Sigmoid colon (tissue), 7 donors: Measurements from ENCODE around the gene WFIKKN1. TPM values are rescaled to one million over a fixed set of nuclear protein-coding genes. Genes with fewer than 3 reads are reported as not detected.

Experiments
- DNase-seq: peaks from one replicate; pipeline ENCODE4 v3.0.0-alpha.2; 2019
- H3K27ac ChIP-seq, 4 donors: fragments of 200-600 bp; sonication (generic); one replicate each; pipeline ENCODE4 v1.5.1; 2016 to 2019; ENCODE audit warnings: mild to moderate bottlenecking in 1 of 4
- H3K27me3 ChIP-seq, 3 donors: fragments of 200-600 bp; sonication (generic); one replicate each; pipeline ENCODE4 v1.5.1; 2019; ENCODE audit warnings: mild to moderate bottlenecking in 1 of 3
- H3K36me3 ChIP-seq, 4 donors: fragments of 200-600 bp; sonication (generic); one replicate each; pipeline ENCODE4 v1.5.1; 2016 to 2019
- H3K4me1 ChIP-seq, 4 donors: fragments of 200-600 bp; sonication (generic); one replicate each; pipeline ENCODE4 v1.5.1; 2017 to 2019
- H3K4me3 ChIP-seq, 4 donors: fragments of 200-600 bp; sonication (generic); one replicate each; pipeline ENCODE4 v1.5.1; 2017 to 2019; ENCODE audit warnings: mild to moderate bottlenecking in 2 of 4, moderate library complexity in 1 of 4
- H3K9me3 ChIP-seq, 4 donors: fragments of 200-600 bp in 3 of 4; sonication (generic) in 3 of 4; one replicate each; pipeline versions ENCODE4 v1.5.1 to v1.6.1; 2013 to 2019
- CTCF ChIP-seq, 4 experiments: fragments of 450-650 bp in 3 of 4; fragments of 200-600 bp in 1 of 4; IDR thresholded peaks; one replicate each; pipeline ENCODE4 v1.5.1; 2016 to 2019; ENCODE audit warnings: antibody characterized with exemption in 4 of 4, mild to moderate bottlenecking in 3 of 4, moderate library complexity in 2 of 4
- EP300 ChIP-seq, 4 donors: sonication (generic); formaldehyde crosslinking; IDR thresholded peaks; one replicate each; pipeline ENCODE4 v1.6.1; 2017; ENCODE audit warnings: antibody characterized with exemption in 4 of 4
- POLR2A ChIP-seq, 2 donors: fragments of 450-650 bp; IDR thresholded peaks; one replicate each; pipeline ENCODE4 v1.6.1; 2016; ENCODE audit warnings: antibody characterized with exemption in 2 of 2, mild to moderate bottlenecking in 2 of 2, moderate library complexity in 2 of 2
- POLR2AphosphoS5 ChIP-seq, 4 donors: sonication (generic); formaldehyde crosslinking; IDR thresholded peaks; one replicate each; pipeline ENCODE4 v1.6.1; 2017; ENCODE audit warnings: antibody characterized with exemption in 4 of 4
- WGBS, 2 donors: extraction: QIAGEN DNeasy Blood & Tissue Kit; methylation state at CpG; one replicate each; pipeline ENCODE4 v1.1.7; 2013; 5-methylcytosine and 5-hydroxymethylcytosine counted together
- intact Hi-C: fragments of 100-400 bp; cut with DNase I; formaldehyde crosslinking; loops from one replicate; pipeline ENCODE4 v1.15.1; 2023
- polyA plus RNA-seq, 3 donors: library from polyadenylated mRNA; stranded (reverse); fragments of 200-250 nt; gene quantifications; one replicate each; pipeline ENCODE4 v1.2.3, GENCODE V29; 2013
- total RNA-seq, 4 donors: library from RNA; depleted of rRNA; stranded (reverse); fragments of >200 nt; gene quantifications; one replicate each; pipeline ENCODE4 v1.1.0, GENCODE V29; 2016
- donor health status: healthy with polysubstance abuse.
- donor health status: Bipolar disorder and iron deficiency.
- donor health status: healthy.

The WFIKKN1 gene
- total and polyA plus RNA-seq, 7 donors, result 0.27 to 1.4 (median 0.49) TPM

- intact Hi-C loops, result no loop called here
- 49 to 74% methylated on average over 38 of the region's 38 CpGs for WGBS, 2 donors
- no peaks in the 10 kb centered on the region for H3K9me3 ChIP-seq
Measured at GRCh38 chr16:583815-584591, 46.8 kb upstream of the WFIKKN1 start.

GRCh38 chr16:585351-585750 is 45.4 kb upstream of the WFIKKN1 start:
- Histone ChIP-seq H3K36me3 (peaks cover 0 to 3% (median 0%) of the 10 kb centered on the region in 4 donors), H3K27ac (no peak overlapping the region), H3K27me3 (peaks cover 0 to 7% (median 3%) of the 10 kb centered on the region in 3 donors), H3K9me3 (no peaks in the 10 kb centered on the region), H3K4me3 (no peak overlapping the region), H3K4me1 (peaks cover 0 to 23% (median 13%) of the 10 kb centered on the region in 4 donors)
- DNase-seq, result no peak
- TF ChIP-seq CTCF (IDR thresholded peaks at IDR 0.05) (no peak), POLR2AphosphoS5 (IDR thresholded peaks at IDR 0.05) (peak in 1 of 4 donors; percentile 32)
- WGBS, 2 donors, result 9 to 25% methylated on average over 10 of the region's 10 CpGs
- intact Hi-C loops, result no loop called here

More at GRCh38 chr16:583815-584591, 46.8 kb upstream of the WFIKKN1 start:
- Histone ChIP-seq H3K27me3 (peaks cover 0 to 7% (median 3%) of the 10 kb centered on the region in 3 donors), H3K4me3 (no peak overlapping the region), H3K4me1 (peaks cover 0 to 21% (median 16%) of the 10 kb centered on the region in 4 donors), H3K27ac (no peak overlapping the region), H3K36me3 (peaks cover 0 to 3% (median 0%) of the 10 kb centered on the region in 4 donors)
- DNase-seq, result no peak
- TF ChIP-seq POLR2A (IDR thresholded peaks at IDR 0.05) (no peak), CTCF (IDR thresholded peaks at IDR 0.05) (no peak), POLR2AphosphoS5 (IDR thresholded peaks at IDR 0.05) (no peak), EP300 (IDR thresholded peaks at IDR 0.05) (no peak)

GRCh38 chr16:586047-586644 is 44.6 kb upstream of the WFIKKN1 start:
- peaks cover 0 to 31% (median 20%) of the 10 kb centered on the region in 4 donors for H3K4me1 ChIP-seq
- intact Hi-C loops, result no loop called here
- 30 to 61% methylated on average over 16 of the region's 16 CpGs for WGBS, 2 donors
- H3K4me3 ChIP-seq, result no peak overlapping the region
- no peak for DNase-seq
- H3K36me3 ChIP-seq, result no peaks in the 10 kb centered on the region
- no peak overlapping the region for H3K27ac ChIP-seq
- TF ChIP-seq POLR2AphosphoS5 (IDR thresholded peaks at IDR 0.05), result no peak
- no peak for TF ChIP-seq CTCF (IDR thresholded peaks at IDR 0.05)
- TF ChIP-seq EP300 (IDR thresholded peaks at IDR 0.05), result no peak
- TF ChIP-seq POLR2A (IDR thresholded peaks at IDR 0.05), result no peak
- H3K27me3 ChIP-seq, result peaks cover 0 to 7% (median 3%) of the 10 kb centered on the region in 3 donors
- no peaks in the 10 kb centered on the region for H3K9me3 ChIP-seq

- no peak for DNase-seq
- TF ChIP-seq POLR2A (IDR thresholded peaks at IDR 0.05) (no peak), EP300 (IDR thresholded peaks at IDR 0.05) (no peak), CTCF (IDR thresholded peaks at IDR 0.05) (no peak), POLR2AphosphoS5 (IDR thresholded peaks at IDR 0.05) (peak in 1 of 4 donors; percentile 6)
- intact Hi-C loops, result no loop called here
- H3K27me3 ChIP-seq, result peaks cover 0 to 7% (median 3%) of the 10 kb centered on the region in 3 donors
- H3K27ac ChIP-seq, result no peak overlapping the region
- 77 to 84% methylated on average over 14 of the region's 14 CpGs for WGBS, 2 donors
- no peaks in the 10 kb centered on the region for H3K9me3 ChIP-seq
- no peak overlapping the region for H3K4me3 ChIP-seq
- H3K4me1 ChIP-seq, result peaks cover 0 to 38% (median 27%) of the 10 kb centered on the region in 4 donors
- H3K36me3 ChIP-seq, result no peaks in the 10 kb centered on the region
Measured at GRCh38 chr16:586645-587590, 43.9 kb upstream of the WFIKKN1 start.
